K562 (cell line): ENCODE measurements around the gene FES. TPM values are rescaled to one million over a fixed set of nuclear protein-coding genes. Genes with fewer than 3 reads are reported as not detected.
A peak's percentile ranks its signal among the peaks of the same experiment; 100 is the strongest.

Experiments used
- ATAC-seq: fragments of 200-7000 bp; cut with Tn5 transposase; 3 replicates; pipeline ENCODE4 v1.9.1; 2020; ENCODE audit warnings: moderate library complexity
- BruUV-seq: library from RNA; stranded (reverse); fragments of 400-500 nt; replicated peaks from 2 replicates; lab custom pipeline; 2021; lab: Mats Ljungman, UMichigan
- CTCF ChIA-PET: fragments of 300-600 bp; formaldehyde crosslinking; extraction: SDS; loops from one replicate; lab custom pipeline; 2021; ENCODE audit warnings: low intra/inter-chr PET ratio; lab: Yijun Ruan, JAX
- POLR2A ChIA-PET: fragments of 300-600, 350-650 bp; sonication (Branson Sonifier 250); formaldehyde crosslinking; extraction: SDS; loops from one replicate; lab custom pipeline; 2021; ENCODE audit warnings: antibody characterized with exemption, inconsistent platforms; lab: Yijun Ruan, JAX
- DNase-seq, 4 experiments: peaks; one replicate each; pipeline versions ENCODE4 v3.0.0 to v3.0.0-alpha.2; 2011 to 2018; ENCODE audit warnings: low spot score in 3 of 4, mixed read lengths in 3 of 4; ENCODE audit errors: extremely low read depth in 1 of 4
- FAIRE-seq: peaks from 2 replicates; lab custom pipeline; 2011; peaks lifted over from hg19 to GRCh38; lab: Jason Lieb, UNC
- H2AFZ ChIP-seq: 2 replicates; pipeline ENCODE4 v1.6.0; 2011; ENCODE audit warnings: low read depth, low read length, control low read depth, inconsistent platforms
- H3K27ac ChIP-seq: fragments of 200-600 bp; 3 replicates; pipeline ENCODE4 v1.8.0; 2011; ENCODE audit warnings: low read depth, mild to moderate bottlenecking, control low read depth, inconsistent platforms, low read length, moderate library complexity, mixed read lengths; ENCODE audit errors: extremely low read depth
- H3K27me3 ChIP-seq, 2 experiments: fragments of 300-600 bp in 1 of 2; 2 replicates in 1 of 2; 3 replicates in 1 of 2; pipeline versions ENCODE4 v1.6.0 to v1.8.0; 2011; ENCODE audit warnings: inconsistent platforms in 2 of 2, low read length in 2 of 2, mild to moderate bottlenecking in 1 of 2, mixed read lengths in 1 of 2, moderate library complexity in 1 of 2; ENCODE audit not compliant: control insufficient read depth in 2 of 2, insufficient read depth in 2 of 2
- H3K36me3 ChIP-seq: fragments of 300-600 bp; 3 replicates; pipeline ENCODE4 v1.8.0; 2011; ENCODE audit warnings: mild to moderate bottlenecking, low read length, inconsistent platforms; ENCODE audit not compliant: control insufficient read depth, insufficient read depth
- H3K4me1 ChIP-seq, 2 experiments: fragments of 200-600 bp in 1 of 2; replicated peaks in 1 of 2; 2 replicates in 1 of 2; 3 replicates in 1 of 2; pipeline versions ENCODE4 v1.5.1 to v1.8.0; 2011; ENCODE audit warnings: inconsistent platforms in 2 of 2, low read length in 2 of 2, mild to moderate bottlenecking in 1 of 2, mixed read lengths in 1 of 2, moderate library complexity in 1 of 2; ENCODE audit not compliant: control insufficient read depth in 2 of 2, insufficient read depth in 2 of 2
- H3K4me2 ChIP-seq: 2 replicates; pipeline ENCODE4 v1.6.1; 2011; ENCODE audit warnings: low read length, control low read depth, inconsistent platforms, mixed read lengths; ENCODE audit not compliant: insufficient read depth
- H3K4me3 ChIP-seq: fragments of 200-600 bp; sonication (generic), shearing (Covaris generic); 2 replicates; pipeline ENCODE4 v1.5.1; 2016; ENCODE audit warnings: control low read depth, inconsistent platforms
- H3K79me2 ChIP-seq: fragments of 200-600 bp; 3 replicates; pipeline ENCODE4 v1.8.0; 2011; ENCODE audit warnings: low read length, inconsistent platforms; ENCODE audit not compliant: control insufficient read depth, insufficient read depth
- H3K9ac ChIP-seq, 2 experiments: 2 replicates each; pipeline versions ENCODE4 v1.6.0 to v1.6.1; 2011; ENCODE audit warnings: low read depth in 2 of 2, low read length in 2 of 2, control low read depth in 1 of 2, inconsistent platforms in 1 of 2, mild to moderate bottlenecking in 1 of 2, mixed read lengths in 1 of 2; ENCODE audit not compliant: insufficient read depth in 1 of 2
- H3K9me1 ChIP-seq: one replicate; pipeline ENCODE4 v1.6.0; 2011; ENCODE audit warnings: inconsistent platforms, mild to moderate bottlenecking, low read length, moderate library complexity; ENCODE audit not compliant: control insufficient read depth, insufficient read depth
- H3K9me3 ChIP-seq: replicated peaks from 2 replicates; pipeline ENCODE4 v1.5.1; 2011; ENCODE audit warnings: low read depth, low read length, inconsistent platforms; ENCODE audit not compliant: control insufficient read depth, insufficient read depth
- H4K20me1 ChIP-seq: replicated peaks from 2 replicates; pipeline ENCODE4 v1.6.1; 2011; ENCODE audit warnings: low read length, inconsistent platforms, mixed read lengths; ENCODE audit not compliant: control insufficient read depth, insufficient read depth
- FOXA1 ChIP-seq: fragments of 450-650 bp; IDR thresholded peaks from 2 replicates; pipeline ENCODE4 v1.6.1; 2016; ENCODE audit warnings: mild to moderate bottlenecking, borderline replicate concordance
- MCM2 ChIP-seq: fragments of 450-650 bp; IDR thresholded peaks from 2 replicates; pipeline ENCODE4 v1.6.1; 2017; ENCODE audit warnings: low read depth, mild to moderate bottlenecking
- ZNF121 ChIP-seq: sonication (generic); formaldehyde crosslinking; conservative IDR thresholded peaks from 2 replicates; pipeline ENCODE4 v1.8.0; 2022; ENCODE audit warnings: missing genetic modification reagents
- ZNF316 ChIP-seq: fragments of 450-650 bp; IDR thresholded peaks from 2 replicates; pipeline ENCODE4 v1.6.1; 2016
- WGBS: fragments of 100-300 bp; shearing (Covaris generic); methylation state at CpG from one replicate; pipeline ENCODE4 v1.1.6; 2016; ENCODE audit warnings: low coverage, mixed read lengths; ENCODE audit not compliant: insufficient coverage; ENCODE audit errors: missing lambda C conversion rate; 5-methylcytosine and 5-hydroxymethylcytosine counted together
- in situ Hi-C: fragments of 300-500 bp; cut with MboI; formaldehyde crosslinking; loops from 4 replicates; pipeline ENCODE4 v1.15.0; 2018; ENCODE audit warnings: inconsistent platforms, mixed read lengths
- intact Hi-C: fragments of 100-400 bp; cut with micrococcal nuclease; formaldehyde crosslinking; loops from 2 replicates; pipeline ENCODE4 v1.14.2; 2022
- polyA plus RNA-seq, 8 experiments: library from polyadenylated mRNA; depleted of rRNA in 4 of 8; stranded (reverse) in 5 of 8; unstranded in 3 of 8; fragments of >200 nt; fragmentation: Nextera tagmentation in 2 of 8; fragmentation: Illumina TruSeq in 1 of 8; extraction: Ambion mirVana in 2 of 8; extraction: Trizol in 1 of 8; gene quantifications; 2 replicates each; pipeline versions ENCODE4 v1.2.1 to v1.2.3, GENCODE V29; 2011 to 2014; ENCODE audit warnings: inconsistent platforms in 1 of 8, missing spikeins in 1 of 8
- total RNA-seq, 7 experiments: library from RNA; depleted of rRNA in 6 of 7; stranded (reverse); fragments of >200 nt in 6 of 7; fragmentation: Illumina TruSeq in 2 of 7; extraction: Trizol in 2 of 7; gene quantifications; 2 replicates each; pipeline versions ENCODE4 v1.2.1 to v1.2.3, GENCODE V29; 2011 to 2021; ENCODE audit warnings: low replicate concordance in 1 of 7

FES gene
- total and polyA plus RNA-seq, 9 of the 15 experiments (the other 6 are each of a cell fraction or from before 2014, with no cell fraction given), result 0.38 to 2.6 (median 0.82) TPM

- peak; percentile 43; the same call in 1 of the 2 replicates for TF ChIP-seq ZNF121 (CRISPR knock-in tag)
- TF ChIP-seq FOXA1, result no peak
- TF ChIP-seq, all 486 proteins: peak for 1
- in situ Hi-C loops, result no loop called here
- H3K9ac ChIP-seq, result peak overlapping the region; percentile 55 to 77; a peak in 3 of 4 replicates
- H3K4me2 ChIP-seq, result peak overlapping the region; percentile 93
- BruUV-seq, result no TSS peak
- intact Hi-C loops, result loop anchor here (10.0 kb wide), 2 partner anchors 288 to 642 kb away; no protein-coding TSS in a partner anchor
- H3K36me3 ChIP-seq, result peaks cover 46% of the 10 kb centered on the region
- peaks cover 27% of the 10 kb centered on the region for H3K79me2 ChIP-seq
- no peaks in the 10 kb centered on the region for H3K9me1 ChIP-seq
- POLR2A ChIA-PET, result interaction anchor here (0.7 to 4.4 kb wide), 6 partner anchors 10 to 58 kb away, joined by 3 to 20 read pairs (median 10); partner anchors contain the start of genes PRC1 and RCCD1
- no peaks in the 10 kb centered on the region for H3K9me3 ChIP-seq
- H3K27me3 ChIP-seq, result no peaks in the 10 kb centered on the region
- peak overlapping the region; percentile 19; the same call in 2 of the 3 replicates for H3K27ac ChIP-seq
- H2AFZ ChIP-seq, result no peak overlapping the region
- no peak for FAIRE-seq
- 42% methylated on average over 1 of the region's 1 CpG for WGBS
- no peak for ATAC-seq
- no peak for DNase-seq
- H3K4me3 ChIP-seq, result peak overlapping the region; percentile 80; the same call in 1 of the 2 replicates
- H3K4me1 ChIP-seq, result peaks cover 31 to 46% of the 10 kb centered on the region in 2 experiments
- no peaks in the 10 kb centered on the region for H4K20me1 ChIP-seq
- CTCF ChIA-PET, result no interaction called here
Measured at GRCh38 chr15:90936823-90937222, 52.5 kb downstream of the FES start.

- CTCF ChIA-PET, result no interaction called here
- peaks cover 61% of the 10 kb centered on the region for H3K36me3 ChIP-seq
Measured at GRCh38 chr15:90938261-90938660, 54.0 kb downstream of the FES start.

More at GRCh38 chr15:90938261-90938660, 54.0 kb downstream of the FES start:
- Histone ChIP-seq H2AFZ (no peak overlapping the region), H3K79me2 (peaks cover 22% of the 10 kb centered on the region), H3K27ac (no peak overlapping the region), H3K9me3 (no peaks in the 10 kb centered on the region), H3K9ac (peak overlapping the region in 1 of 2 experiments; percentile 37; a peak in 1 of 4 replicates), H3K4me3 (no peak overlapping the region), H3K4me1 (peaks cover 23 to 32% of the 10 kb centered on the region in 2 experiments), H3K27me3 (no peaks in the 10 kb centered on the region), H3K4me2 (no peak overlapping the region), H3K9me1 (no peaks in the 10 kb centered on the region), H4K20me1 (no peaks in the 10 kb centered on the region)
- in situ Hi-C loops (no loop called here), intact Hi-C loops (loop anchor here (10.0 kb wide), 2 partner anchors 287 to 643 kb away; no protein-coding TSS in a partner anchor)
- POLR2A ChIA-PET, result interaction anchor here (0.7 kb wide), 1 partner anchor 365 kb away, joined by 3 read pairs; no protein-coding TSS in a partner anchor
- FAIRE-seq (no peak), DNase-seq (no peak), ATAC-seq (no peak)
- 88% methylated on average over 5 of the region's 5 CpGs for WGBS
- TF ChIP-seq MCM2, result no peak
- peak; percentile 35; the same call in 1 of the 2 replicates for TF ChIP-seq ZNF316
- no TSS peak for BruUV-seq
